HUES48 (cell line): ENCODE data around the gene HUS1.
"Not testable (repeated sequence)": the region's sequence is repeated elsewhere in the genome, so short reads cannot be mapped to it uniquely, and the experiment has no call there.

Experiments used
- H3K27ac ChIP-seq: one replicate; pipeline ENCODE4 v1.7.0; 2013; ENCODE audit warnings: low read depth, low read length, inconsistent platforms
- H3K27me3 ChIP-seq: 2 replicates; pipeline ENCODE4 v1.6.1; 2013; ENCODE audit warnings: mild to moderate bottlenecking, low read length; ENCODE audit not compliant: control insufficient read depth, insufficient read depth
- H3K36me3 ChIP-seq: 2 replicates; pipeline ENCODE4 v1.6.1; 2013; ENCODE audit warnings: low read length; ENCODE audit not compliant: control insufficient read depth, insufficient read depth
- H3K4me1 ChIP-seq: 2 replicates; pipeline ENCODE4 v1.6.1; 2013; ENCODE audit warnings: mild to moderate bottlenecking, low read length; ENCODE audit not compliant: control insufficient read depth, insufficient read depth
- H3K4me3 ChIP-seq: 2 replicates; pipeline ENCODE4 v1.5.1; 2013; ENCODE audit warnings: mild to moderate bottlenecking, low read depth, low read length
- H3K9ac ChIP-seq: 2 replicates; pipeline ENCODE4 v1.6.1; 2013; ENCODE audit warnings: mild to moderate bottlenecking, low read depth, low read length, moderate library complexity
- H3K9me3 ChIP-seq: 2 replicates; pipeline ENCODE4 v1.6.1; 2013; ENCODE audit warnings: low read length; ENCODE audit not compliant: control insufficient read depth, insufficient read depth

Gene HUS1

GRCh38 chr7:48004032-48004431, 24.6 kb upstream of the HUS1 start:
- Histone ChIP-seq H3K36me3 (no peaks in the 10 kb centered on the region), H3K27ac (no peak overlapping the region), H3K4me3 (no peak overlapping the region), H3K4me1 (peaks cover 5% of the 10 kb centered on the region), H3K9me3 (no peaks in the 10 kb centered on the region), H3K9ac (no peak overlapping the region), H3K27me3 (no peaks in the 10 kb centered on the region)

- H3K27ac ChIP-seq, H3K9me3 ChIP-seq: not testable (repeated sequence)
Observed at GRCh38 chr7:48000164-48000563, 20.7 kb upstream of the HUS1 start.

GRCh38 chr7:47999413-47999812, 20.0 kb upstream of the HUS1 start:
- Histone ChIP-seq H3K4me3 (no peak overlapping the region), H3K4me1 (no peaks in the 10 kb centered on the region), H3K9me3 (no peaks in the 10 kb centered on the region), H3K9ac (no peak overlapping the region), H3K27me3 (no peaks in the 10 kb centered on the region), H3K27ac (no peak overlapping the region), H3K36me3 (no peaks in the 10 kb centered on the region)

More at GRCh38 chr7:48000164-48000563, 20.7 kb upstream of the HUS1 start:
- H3K36me3 ChIP-seq, H3K27me3 ChIP-seq, H3K4me1 ChIP-seq, H3K4me3 ChIP-seq, H3K9ac ChIP-seq: not testable (repeated sequence)

GRCh38 chr7:47992446-47992845, 13.0 kb upstream of the HUS1 start:
- Histone ChIP-seq H3K27me3 (no peaks in the 10 kb centered on the region), H3K27ac (peak overlapping the region; percentile 73), H3K36me3 (no peaks in the 10 kb centered on the region), H3K4me3 (no peak overlapping the region), H3K9ac (no peak overlapping the region; the same call in 1 of the 2 replicates), H3K4me1 (peaks cover 21% of the 10 kb centered on the region), H3K9me3 (no peaks in the 10 kb centered on the region)

- Histone ChIP-seq H3K36me3 (no peaks in the 10 kb centered on the region), H3K4me3 (peak overlapping the region; percentile 66), H3K27ac (peak overlapping the region; percentile 73), H3K4me1 (peaks cover 21% of the 10 kb centered on the region), H3K9me3 (no peaks in the 10 kb centered on the region), H3K9ac (peak overlapping the region; percentile 75), H3K27me3 (no peaks in the 10 kb centered on the region)
Observed at GRCh38 chr7:47991741-47992311, 12.4 kb upstream of the HUS1 start.

- Histone ChIP-seq H3K9me3 (no peaks in the 10 kb centered on the region), H3K4me3 (peak overlapping the region; percentile 66; the same call in 1 of the 2 replicates), H3K27me3 (no peaks in the 10 kb centered on the region), H3K36me3 (no peaks in the 10 kb centered on the region), H3K9ac (no peak overlapping the region), H3K27ac (no peak overlapping the region), H3K4me1 (peaks cover 21% of the 10 kb centered on the region)
Observed at GRCh38 chr7:47991270-47991669, 11.9 kb upstream of the HUS1 start.

GRCh38 chr7:47990592-47990991, 11.2 kb upstream of the HUS1 start:
- Histone ChIP-seq H3K9me3 (no peaks in the 10 kb centered on the region), H3K27me3 (no peaks in the 10 kb centered on the region), H3K9ac (no peak overlapping the region), H3K36me3 (no peaks in the 10 kb centered on the region), H3K27ac (no peak overlapping the region), H3K4me3 (no peak overlapping the region), H3K4me1 (peaks cover 21% of the 10 kb centered on the region)

GRCh38 chr7:47989607-47990400, 10.4 kb upstream of the HUS1 start:
- H3K9ac ChIP-seq, H3K36me3 ChIP-seq, H3K27me3 ChIP-seq, H3K9me3 ChIP-seq, H3K4me3 ChIP-seq: not testable (repeated sequence)
- Histone ChIP-seq H3K27ac (peak overlapping the region; percentile 76), H3K4me1 (peaks cover 21% of the 10 kb centered on the region)

- no peaks in the 10 kb centered on the region for H3K9me3 ChIP-seq
- H3K4me3 ChIP-seq = no peak overlapping the region
- no peak overlapping the region for H3K9ac ChIP-seq
- H3K27ac ChIP-seq = no peak overlapping the region
- H3K27me3 ChIP-seq = no peaks in the 10 kb centered on the region
- peaks cover 21% of the 10 kb centered on the region for H3K4me1 ChIP-seq
- no peaks in the 10 kb centered on the region for H3K36me3 ChIP-seq
Observed at GRCh38 chr7:47988496-47989386, 9.3 kb upstream of the HUS1 start.

- no peak overlapping the region for H3K27ac ChIP-seq
- H3K9ac ChIP-seq = no peak overlapping the region
- H3K27me3 ChIP-seq = no peaks in the 10 kb centered on the region
- peaks cover 11% of the 10 kb centered on the region for H3K4me1 ChIP-seq
- no peaks in the 10 kb centered on the region for H3K9me3 ChIP-seq
- peaks cover 10% of the 10 kb centered on the region for H3K36me3 ChIP-seq
- no peak overlapping the region for H3K4me3 ChIP-seq
Observed at GRCh38 chr7:47982610-47983009, 3.2 kb upstream of the HUS1 start.

- peaks cover 29% of the 10 kb centered on the region for H3K36me3 ChIP-seq
- H3K27ac ChIP-seq = not testable (repeated sequence)
Observed at GRCh38 chr7:47980648-47981047, 1.2 kb upstream of the HUS1 start.

More at GRCh38 chr7:47980648-47981047, 1.2 kb upstream of the HUS1 start:
- H3K27me3 ChIP-seq, H3K9ac ChIP-seq, H3K9me3 ChIP-seq, H3K4me3 ChIP-seq: not testable (repeated sequence)
- H3K4me1 ChIP-seq = peaks cover 11% of the 10 kb centered on the region
